Sigmoid colon (tissue), 4 donors: ENCODE data around the gene TNRC18.

ENCODE experiments used
- EP300 ChIP-seq, 4 donors: sonication (generic); formaldehyde crosslinking; IDR thresholded peaks; one replicate each; pipeline ENCODE4 v1.6.1; 2017; ENCODE audit warnings: antibody characterized with exemption in 4 of 4
- POLR2A ChIP-seq, 2 donors: fragments of 450-650 bp; IDR thresholded peaks; one replicate each; pipeline ENCODE4 v1.6.1; 2016; ENCODE audit warnings: antibody characterized with exemption in 2 of 2, mild to moderate bottlenecking in 2 of 2, moderate library complexity in 2 of 2
- TF ChIP-seq, protein P1 (sequence below), 4 experiments: fragments of 450-650 bp in 3 of 4; fragments of 200-600 bp in 1 of 4; IDR thresholded peaks; one replicate each; pipeline ENCODE4 v1.5.1; 2016 to 2019; ENCODE audit warnings: antibody characterized with exemption in 4 of 4, mild to moderate bottlenecking in 3 of 4, moderate library complexity in 2 of 4

- TF ChIP-seq, protein P1, sequence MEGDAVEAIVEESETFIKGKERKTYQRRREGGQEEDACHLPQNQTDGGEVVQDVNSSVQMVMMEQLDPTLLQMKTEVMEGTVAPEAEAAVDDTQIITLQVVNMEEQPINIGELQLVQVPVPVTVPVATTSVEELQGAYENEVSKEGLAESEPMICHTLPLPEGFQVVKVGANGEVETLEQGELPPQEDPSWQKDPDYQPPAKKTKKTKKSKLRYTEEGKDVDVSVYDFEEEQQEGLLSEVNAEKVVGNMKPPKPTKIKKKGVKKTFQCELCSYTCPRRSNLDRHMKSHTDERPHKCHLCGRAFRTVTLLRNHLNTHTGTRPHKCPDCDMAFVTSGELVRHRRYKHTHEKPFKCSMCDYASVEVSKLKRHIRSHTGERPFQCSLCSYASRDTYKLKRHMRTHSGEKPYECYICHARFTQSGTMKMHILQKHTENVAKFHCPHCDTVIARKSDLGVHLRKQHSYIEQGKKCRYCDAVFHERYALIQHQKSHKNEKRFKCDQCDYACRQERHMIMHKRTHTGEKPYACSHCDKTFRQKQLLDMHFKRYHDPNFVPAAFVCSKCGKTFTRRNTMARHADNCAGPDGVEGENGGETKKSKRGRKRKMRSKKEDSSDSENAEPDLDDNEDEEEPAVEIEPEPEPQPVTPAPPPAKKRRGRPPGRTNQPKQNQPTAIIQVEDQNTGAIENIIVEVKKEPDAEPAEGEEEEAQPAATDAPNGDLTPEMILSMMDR (IDR thresholded peaks at IDR 0.05): no peak
- TF ChIP-seq EP300 (IDR thresholded peaks at IDR 0.05) (no peak), POLR2A (IDR thresholded peaks at IDR 0.05) (no peak)
Measured at GRCh38 chr7:5436003-5436678, 12.5 kb upstream of the TNRC18 start.
